ENCODE data around the gene GORASP2.

DNA sequence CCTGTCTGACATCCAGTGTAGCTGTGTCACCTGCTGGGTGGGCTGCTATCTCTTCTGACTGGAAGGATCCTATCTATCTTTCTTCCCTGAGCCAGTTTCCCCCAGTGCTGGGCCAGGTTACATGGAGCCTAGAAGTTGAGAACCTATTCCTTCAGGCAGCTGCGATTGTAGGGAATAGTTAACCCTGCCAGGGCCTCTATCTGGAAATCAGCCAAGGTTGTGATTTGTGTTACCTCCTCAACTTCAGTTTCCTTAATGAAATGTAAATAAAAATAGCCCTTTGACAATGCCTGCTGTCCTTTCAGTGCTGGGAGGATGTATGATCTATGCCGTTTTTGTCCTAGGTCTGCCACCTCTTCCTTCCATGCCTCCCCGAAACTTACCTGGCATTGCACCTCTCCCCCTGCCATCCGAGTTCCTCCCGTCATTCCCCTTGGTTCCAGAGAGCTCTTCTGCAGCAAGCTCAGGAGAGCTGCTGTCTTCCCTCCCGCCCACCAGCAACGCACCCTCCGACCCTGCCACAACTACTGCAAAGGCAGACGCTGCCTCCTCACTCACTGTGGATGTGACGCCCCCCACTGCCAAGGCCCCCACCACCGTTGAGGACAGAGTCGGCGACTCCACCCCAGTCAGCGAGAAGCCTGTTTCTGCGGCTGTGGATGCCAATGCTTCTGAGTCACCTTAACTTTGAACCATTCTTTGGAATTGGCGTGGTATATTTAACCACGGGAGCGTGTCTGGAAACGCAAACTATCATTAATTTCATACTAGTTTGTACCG, 36.6 kb downstream of the GORASP2 start:
- no peak for TF ChIP-seq GATA3 (IDR thresholded peaks at IDR 0.05; ENCODE audit: low read depth, low read length)
- no peak for TF ChIP-seq GATA2 (IDR thresholded peaks at IDR 0.05; ENCODE audit: low read depth, low read length)
